Hypothalamus (tissue), 51 donors: ENCODE data around the gene NR3C1.
"Not testable (repeated sequence)": the region's sequence is repeated elsewhere in the genome, so short reads cannot be mapped to it uniquely, and the experiment has no call there.

Source experiments
- DNase-seq, 51 donors: peaks; one replicate each; lab custom pipeline; 2025; lab: John Stamatoyannopoulos, UW

The NR3C1 gene

DNA sequence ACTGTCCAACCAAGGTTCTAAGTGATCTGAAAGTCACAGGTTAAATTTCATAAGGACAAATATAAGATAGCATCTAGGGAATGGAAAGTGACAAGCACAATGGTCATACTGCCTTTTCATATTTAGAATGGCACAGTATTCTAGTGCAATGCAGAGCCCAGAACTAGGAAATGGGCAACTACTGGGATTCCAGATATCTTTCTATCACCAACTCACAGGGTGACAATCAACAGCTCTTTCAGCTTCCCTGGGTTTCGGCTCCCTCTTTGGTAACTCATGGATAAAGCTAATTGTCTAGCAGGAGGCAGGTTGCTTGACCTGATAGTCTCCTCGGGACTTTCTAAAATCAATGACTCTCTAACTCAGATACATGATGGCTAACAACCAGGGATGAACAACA, 60.4 kb downstream of the NR3C1 start:
- no peak for DNase-seq

DNA sequence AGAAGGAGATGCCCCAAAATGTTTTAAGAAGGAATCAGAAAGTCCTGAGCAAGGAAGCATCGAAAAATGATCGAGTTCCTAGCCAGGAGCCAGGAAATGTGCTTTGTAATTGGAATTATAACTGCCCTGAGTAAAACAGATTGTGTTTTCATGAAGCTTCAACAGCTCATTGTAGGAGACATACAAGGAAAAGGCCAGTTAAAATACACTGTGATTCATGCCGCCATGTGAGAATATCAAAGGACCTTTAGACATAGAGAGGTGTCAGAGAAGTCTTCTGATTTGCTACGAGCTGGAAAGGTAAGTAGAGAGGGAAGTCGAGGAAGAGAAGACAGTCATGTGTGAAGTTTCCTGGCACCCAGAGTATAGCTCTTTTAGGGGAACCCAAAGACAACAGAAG, 60.9 kb downstream of the NR3C1 start:
- no peak for DNase-seq

DNA sequence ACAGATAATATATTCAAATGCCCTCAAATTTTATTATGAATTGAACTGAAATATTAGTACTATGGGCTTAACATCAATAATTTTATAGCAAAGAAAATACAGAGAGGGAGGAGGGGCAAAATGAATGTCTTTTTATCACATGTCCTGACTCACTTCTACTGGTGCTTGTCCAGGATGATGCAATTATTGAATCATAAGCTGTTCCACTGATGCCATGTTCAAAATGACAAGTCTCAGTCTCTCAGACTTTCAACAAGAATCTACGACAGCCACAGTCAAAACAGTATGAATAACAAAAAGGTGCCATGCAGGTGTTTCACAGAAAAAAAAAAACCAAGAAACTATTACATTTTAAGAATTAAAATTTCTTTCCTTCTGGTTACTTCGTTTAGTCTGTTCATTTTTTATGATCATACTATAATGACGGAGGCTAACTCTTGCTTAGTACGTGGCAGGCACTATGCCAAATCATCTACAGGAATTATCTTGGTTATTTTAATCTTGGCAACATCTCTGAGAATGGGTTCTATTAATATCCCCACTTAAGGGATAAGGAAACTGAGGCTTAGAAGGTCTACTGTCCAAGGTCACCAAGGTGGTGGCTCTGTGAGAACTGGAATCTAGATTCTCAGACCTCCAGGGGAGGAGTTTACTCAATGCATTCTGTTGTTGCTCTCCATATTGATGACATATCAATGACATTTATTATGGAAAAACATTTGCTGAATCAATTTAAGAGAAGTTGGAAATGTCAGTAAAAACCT, 61.5 kb downstream of the NR3C1 start:
- DNase-seq: no peak

DNA sequence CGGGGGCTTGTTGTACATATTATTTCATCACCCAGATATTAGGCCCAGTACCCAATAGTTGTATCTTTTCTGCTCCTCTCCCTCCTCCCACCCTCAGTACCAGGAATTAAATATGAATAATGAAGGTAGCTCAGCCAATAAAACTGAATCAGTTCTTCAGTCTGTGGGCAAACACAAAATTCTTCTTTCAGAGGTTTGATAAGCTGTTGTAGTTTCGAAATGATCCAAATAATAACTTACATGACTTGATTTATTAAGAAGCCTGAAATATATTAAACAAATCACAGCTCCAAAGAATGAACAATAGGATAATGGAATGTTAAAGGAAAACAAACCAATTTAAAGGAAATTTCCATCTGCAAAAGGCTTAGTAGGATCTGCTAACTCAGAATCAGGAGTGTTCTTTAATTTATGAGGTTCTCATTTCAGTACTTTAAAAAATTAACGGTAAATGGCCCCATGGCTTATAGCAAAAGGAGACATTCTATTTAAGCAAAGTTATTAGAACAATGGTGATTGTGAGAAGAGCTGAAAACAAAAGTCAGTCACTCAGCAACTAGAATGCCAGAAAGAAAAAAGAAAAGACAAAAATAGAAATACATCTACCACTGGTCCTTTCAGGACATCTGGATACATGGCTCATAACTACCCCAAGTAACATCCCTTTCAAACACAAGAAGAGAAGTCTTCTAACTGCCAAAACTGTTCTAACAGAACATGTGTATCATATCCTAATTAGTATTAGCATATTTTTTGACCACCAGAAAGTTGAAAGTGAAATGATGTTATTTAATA, 62.4 kb downstream of the NR3C1 start:
- DNase-seq: no peak

DNA sequence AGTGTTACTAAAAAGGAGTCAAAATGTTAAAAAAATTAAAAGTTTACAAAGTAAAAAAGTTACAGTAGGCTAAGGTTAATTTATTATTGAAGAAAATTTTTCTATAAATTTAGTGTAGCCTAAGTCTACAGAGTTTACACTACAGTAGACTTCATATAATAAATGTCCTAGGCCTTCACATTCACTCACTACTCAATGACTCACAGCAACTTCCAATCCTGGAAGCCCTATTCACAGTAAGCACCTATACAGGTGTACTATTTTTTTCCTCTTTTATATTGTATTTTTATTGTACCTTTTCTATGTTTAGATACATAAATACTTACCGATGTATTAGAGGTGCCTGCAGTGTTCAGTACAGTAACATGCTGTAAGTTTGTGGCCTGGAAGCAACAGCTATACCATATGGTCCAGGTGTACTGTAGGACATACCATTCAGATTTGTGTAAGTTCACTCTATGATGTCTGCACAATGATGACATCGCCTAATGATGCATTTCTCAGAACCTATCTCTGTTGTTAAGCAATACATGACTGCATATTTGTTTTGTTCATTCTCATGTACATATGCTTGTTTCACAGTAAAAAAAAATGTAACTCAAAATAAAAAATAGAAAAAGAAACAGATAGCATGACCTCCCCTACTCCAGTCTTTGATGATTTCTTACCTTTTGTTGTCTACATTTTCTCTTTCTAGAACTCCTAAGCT, 64.7 kb downstream of the NR3C1 start:
- no peak for DNase-seq

DNA sequence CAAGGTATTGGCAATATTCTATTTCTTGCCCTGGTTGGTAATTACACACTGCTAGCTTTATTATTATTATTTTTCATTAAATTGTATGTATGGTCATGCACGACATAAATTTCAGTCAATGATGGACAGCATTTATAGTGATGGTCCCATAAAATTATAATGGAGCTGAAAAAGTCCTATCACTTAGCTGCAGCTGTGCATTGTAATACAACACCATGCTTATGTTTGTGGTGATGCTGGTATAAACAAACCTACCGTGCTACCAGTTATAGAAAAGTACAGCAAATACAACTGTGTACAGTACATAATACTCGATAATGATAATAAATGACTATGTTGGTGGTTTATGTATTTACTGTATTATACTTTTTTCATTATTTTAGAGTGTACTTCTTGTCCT, 65.5 kb downstream of the NR3C1 start:
- no peak for DNase-seq

DNA sequence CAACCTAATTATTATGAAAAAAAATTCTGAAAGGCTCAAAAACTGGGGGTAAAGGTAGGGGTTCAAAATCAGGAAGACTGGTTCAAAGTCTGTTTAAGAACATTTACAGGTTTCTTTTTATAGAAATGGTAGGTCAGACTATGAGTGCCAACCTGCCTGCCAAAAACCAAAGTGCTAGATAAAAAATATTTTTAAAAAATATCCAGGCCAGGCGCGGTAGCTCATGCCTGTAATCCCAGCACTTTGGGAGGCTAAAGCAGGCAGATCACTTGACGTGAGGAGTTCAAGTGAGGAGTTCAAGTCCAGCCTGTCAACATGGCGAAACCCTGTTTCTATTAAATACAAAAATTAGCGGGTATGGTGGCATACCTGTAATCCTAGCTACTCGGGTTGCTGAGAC, 67.0 kb downstream of the NR3C1 start:
- DNase-seq: no peak

DNA sequence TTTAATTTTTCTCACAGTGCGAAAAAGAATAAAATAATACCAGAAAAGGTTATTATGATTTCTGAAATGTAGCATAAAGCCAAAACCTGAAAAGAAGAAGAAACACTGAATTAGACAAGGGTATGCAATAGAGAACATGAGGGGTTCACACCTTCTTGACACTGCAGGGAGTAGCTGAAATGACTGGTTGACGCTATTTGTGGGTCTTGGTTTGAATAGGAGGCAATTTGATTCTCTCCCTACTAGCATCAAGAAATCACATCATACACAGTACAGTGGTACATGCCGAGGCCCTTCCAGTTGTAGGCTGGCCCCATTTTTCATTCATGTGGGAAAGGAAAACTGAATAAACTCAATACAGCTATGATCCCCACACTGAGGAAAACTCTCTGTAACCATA, 68.6 kb downstream of the NR3C1 start:
- no peak for DNase-seq

DNA sequence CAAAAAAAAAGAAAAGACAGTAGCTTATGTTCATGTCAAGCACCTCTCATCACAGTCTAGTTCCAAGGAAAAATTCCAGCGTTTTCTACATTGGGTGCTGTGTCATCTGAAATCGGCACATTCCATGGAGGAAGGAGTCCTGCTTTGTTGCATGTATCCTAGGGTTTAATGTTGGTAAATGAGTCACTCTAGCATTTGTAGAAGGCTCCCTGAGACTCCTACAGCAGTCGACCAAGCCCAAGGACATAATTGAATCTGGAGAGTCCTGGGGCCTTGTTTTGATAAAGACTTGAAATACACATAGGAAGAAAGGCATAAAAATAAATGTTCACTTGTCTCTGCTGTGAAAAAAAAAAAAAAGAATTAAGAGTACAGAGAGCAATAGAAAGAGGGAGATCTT, 69.1 kb downstream of the NR3C1 start:
- not testable (repeated sequence) for DNase-seq

DNA sequence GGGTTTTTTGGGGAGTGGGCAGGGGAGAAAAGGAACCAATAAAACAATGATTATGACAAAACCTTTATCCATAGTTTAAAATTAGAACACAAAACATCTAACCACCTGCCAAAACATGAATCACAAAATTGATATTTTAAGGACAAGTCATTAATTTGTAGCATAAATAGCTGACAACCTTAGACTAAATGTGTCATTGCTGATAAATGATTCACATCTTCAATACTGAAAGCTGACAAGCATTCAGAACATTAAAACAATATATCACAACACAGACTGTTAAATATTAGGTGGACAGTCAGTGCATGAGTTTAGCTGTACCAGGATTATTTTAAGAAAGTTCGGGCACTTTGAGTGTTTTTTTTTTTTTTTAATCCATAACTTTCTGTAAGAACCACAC, 71.5 kb downstream of the NR3C1 start:
- DNase-seq: no peak

DNA sequence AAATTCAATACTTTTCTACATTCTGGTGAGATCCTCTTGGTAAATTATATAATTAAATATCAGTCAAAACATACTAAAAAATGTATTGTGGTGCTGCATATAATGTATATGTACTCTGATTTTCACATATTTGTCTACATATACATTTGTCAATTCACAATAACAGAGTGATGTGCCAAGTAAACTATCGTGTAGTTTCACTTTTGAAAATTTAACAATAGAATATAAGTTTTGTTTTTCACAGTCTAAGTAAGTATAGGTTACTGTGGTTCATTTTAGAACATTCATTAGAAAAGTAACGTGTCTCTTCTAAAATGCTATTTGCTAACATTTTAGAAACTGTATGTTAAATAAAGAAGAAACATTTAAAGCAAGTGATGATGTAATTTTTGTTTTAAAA, 73.6 kb downstream of the NR3C1 start:
- no peak for DNase-seq

DNA sequence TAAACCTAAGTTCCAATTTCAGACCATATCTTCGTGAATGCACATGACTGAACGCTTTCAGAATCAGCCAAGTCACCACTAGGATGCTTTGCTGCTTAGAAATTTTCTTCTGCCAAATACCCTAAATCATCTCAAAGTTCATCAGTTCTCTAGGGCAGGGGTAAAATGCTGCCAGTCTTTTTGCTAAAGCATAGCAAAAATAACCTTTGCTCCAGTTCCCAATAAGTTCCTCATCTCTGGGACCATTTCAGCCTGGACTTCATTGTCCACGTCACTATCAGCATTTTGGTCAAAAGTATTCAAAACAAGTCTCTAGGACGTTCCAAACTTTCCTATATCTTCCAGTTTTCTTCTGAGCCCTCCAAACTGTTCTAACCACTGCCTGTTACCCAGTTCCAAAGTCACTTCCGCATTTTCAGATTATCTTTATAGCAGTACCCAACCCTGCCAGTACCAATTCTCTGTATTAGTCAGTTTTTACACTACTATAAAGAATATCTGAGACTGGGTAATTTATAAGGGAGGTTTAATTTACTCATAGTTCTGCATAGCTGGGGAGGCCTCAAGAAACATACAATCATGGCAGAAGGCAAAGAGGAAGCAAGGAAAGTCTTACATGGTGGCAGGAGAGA, 74.8 kb downstream of the NR3C1 start:
- DNase-seq: no peak

DNA sequence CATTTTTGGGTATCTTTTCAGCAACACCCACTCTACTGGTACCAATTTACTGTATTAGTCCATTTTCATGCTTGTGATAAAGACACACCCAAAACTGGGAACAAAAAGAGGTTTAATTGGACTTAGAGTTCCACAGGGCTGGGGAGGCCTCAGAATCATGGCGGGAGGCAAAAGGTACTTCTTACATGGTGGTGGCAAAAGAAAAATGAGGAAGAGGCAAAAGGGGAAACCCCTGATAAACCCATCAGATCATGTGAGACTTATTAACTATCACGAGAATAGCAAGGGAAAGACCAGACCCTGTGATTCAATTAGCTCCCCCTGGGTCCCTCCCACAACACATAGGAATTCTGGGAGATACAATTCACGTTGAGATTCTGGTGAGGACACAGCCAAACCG, 78.4 kb downstream of the NR3C1 start:
- not testable (repeated sequence) for DNase-seq

DNA sequence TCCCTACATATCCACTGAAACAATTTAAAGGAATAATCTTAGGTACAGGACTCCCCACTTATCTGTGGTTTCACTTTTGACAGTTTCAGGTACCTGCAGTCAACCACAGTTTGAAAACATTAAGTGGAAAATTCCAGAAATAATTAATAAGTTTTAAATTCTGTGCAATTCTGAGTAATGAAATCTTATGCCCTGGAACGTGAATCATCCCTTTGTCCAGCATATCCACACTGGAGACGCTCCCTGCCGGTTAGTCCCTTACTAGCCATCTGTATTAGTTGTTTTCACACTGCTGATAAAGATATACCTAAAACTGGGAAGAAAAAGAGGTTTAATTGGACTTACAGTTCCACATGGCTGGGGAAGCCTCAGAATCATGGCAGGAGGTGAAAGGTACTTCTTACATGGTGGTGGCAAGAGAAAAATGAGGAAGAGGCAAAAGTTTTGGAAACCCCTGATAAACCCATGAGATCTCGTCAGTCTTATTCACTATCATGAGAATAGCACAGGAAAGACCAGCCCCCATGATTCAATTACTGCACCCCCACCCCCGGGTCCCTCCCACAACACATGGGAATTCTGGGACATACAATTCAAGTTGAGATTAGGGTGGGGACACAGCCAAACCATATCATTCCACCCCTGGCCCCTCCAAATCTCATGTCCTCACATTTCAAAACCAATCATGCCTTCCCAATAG, 80.4 kb downstream of the NR3C1 start:
- DNase-seq: not testable (repeated sequence)

DNA sequence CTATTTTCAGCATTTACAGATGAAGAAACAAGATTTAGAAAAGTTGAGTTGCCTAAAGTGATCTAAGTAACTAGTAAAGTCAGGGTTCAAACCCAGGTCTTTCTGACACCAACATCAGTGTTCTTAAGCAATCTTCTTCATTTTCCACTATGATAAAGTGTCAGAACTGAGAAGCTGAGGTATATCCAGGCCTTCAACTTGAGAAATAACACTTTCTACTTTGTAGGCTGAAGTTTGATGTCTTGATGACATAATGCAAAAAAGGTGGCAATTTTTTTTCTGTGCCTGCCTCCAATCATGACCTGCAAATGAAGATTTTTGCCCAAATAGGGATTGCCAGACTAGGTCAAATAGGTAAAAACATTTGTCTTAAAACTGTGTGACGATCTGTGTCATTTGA, 81.3 kb downstream of the NR3C1 start:
- DNase-seq: no peak

DNA sequence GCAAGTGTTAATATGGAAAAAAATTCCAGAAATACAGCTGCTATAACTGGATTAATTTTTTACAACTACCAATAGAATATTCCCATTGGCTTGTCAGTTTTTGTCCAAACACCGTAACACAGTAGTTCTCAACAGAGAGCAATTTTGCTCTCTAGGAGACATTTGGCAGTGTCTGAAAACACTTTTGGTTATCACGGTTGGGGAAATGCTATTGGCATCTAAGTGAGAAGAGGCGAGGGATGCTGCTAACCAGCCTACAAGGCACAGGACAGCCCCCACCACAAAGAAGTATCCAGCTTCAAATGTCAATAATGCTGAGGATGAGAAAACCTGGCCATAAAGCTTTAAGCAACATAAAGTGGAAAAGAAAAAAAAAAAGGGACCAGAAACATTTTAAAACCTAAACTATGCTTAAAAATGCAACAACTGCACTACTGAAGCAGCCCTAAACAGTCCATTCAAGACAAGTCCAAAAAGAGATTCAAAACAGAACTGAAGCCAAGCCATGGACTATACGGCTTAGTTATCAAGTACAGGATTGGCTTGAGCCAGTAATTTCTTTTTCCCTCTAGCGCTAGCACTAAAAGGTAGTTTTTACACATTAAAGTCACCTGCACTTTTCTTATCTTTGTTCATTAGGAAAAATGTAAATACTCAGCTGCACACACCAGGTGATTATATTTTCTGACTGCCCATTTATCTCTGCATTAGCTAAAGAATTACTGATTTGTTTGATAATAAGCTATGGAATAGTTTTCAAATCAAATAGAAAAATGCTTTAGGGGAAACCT, 83.9 kb downstream of the NR3C1 start:
- DNase-seq: no peak

DNA sequence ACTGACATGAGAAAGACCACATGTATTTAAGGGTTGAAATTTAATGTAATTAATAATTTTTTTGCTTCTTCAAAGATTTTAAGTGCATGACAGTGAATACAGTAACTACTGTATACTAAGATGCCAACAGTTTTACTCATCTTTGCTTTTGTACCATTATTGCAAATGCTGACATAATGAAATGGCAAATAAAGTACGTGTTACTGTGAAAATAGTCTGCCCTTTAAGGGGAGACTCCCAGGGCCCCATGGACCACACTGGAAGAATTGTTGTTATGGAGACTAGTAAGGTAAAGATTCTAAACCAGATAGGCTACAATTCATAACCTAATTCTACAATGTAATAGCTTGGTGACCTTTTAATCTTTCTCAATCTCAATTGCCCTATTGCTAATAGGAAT, 84.7 kb downstream of the NR3C1 start:
- DNase-seq: no peak

DNA sequence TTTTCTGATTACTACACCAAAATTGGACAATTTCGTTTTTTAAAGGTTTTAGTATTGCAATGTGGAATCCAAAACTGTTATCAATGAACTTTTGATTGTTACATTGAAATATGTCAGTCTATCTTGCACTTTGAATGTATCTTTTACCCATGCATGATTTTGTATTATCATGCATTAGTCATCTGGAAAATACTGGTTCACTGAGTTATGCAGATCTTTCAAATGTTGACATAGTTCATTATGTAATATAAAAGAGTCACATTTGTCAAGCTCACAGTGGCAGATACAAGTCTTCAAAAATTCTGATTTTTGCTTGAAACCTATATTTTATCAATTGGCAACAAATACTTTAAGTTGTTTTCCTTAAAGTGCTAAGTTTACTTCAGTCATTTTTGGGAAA, 85.2 kb downstream of the NR3C1 start:
- DNase-seq: no peak

DNA sequence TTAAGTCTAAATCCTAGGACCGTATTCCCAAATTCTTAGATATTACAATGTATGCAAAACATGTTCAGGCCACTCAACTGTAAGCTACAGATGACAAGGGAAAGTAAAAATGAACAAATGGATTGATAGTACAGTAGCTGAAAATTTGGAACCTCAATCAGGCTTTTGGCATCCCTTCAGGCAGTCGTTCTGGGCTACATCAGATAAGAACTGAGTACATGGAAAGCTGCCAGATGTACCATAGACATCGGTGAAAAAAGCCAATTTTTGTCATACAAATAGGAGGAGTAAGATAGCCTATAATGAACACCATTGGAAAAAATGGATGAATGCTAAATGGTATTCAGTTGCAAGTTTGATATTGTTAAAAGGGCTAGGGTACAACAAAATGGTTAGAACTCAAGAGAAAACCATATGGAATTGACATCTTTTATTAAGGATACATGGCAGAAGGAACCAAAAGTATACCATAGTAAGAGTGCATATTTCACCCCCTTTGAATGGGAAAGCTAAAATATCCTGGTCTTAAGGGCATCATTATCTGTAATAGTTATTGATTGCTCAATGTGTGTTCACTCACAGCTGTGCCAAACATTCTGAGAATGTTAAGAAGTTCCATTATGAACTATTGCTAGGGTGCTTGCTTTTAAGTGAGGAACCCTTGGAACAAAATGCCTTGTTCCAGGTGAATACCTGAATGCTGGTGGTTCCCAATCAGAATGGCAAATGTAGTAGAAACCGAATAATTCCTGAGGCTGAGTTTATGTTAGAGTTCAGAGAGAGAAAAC, 86.4 kb downstream of the NR3C1 start:
- no peak for DNase-seq
